Activated naive CD8-positive, alpha-beta T cell treated with anti-CD3 and anti-CD28 coated beads, Interleukin-2, amount 10 ng/mL, durations not matched to agents 7 days and 5 days (primary cell): ENCODE results near the gene RECK. TPM values are rescaled to one million over a fixed set of nuclear protein-coding genes. Genes with fewer than 3 reads are reported as not detected.
A peak's percentile ranks its signal among the peaks of the same experiment; 100 is the strongest.
"Not testable (repeated sequence)": the region's sequence is repeated elsewhere in the genome, so short reads cannot be mapped to it uniquely, and the experiment has no call there.

ENCODE experiments used
- ATAC-seq: fragments of 150-1000 bp; cut with Tn5 transposase; one replicate; pipeline ENCODE4 v1.10.0; 2021; ENCODE audit warnings: low read depth, moderate library complexity
- POLR2A ChIA-PET: fragments of 350-600 bp; sonication (Branson Sonifier 250); formaldehyde crosslinking; loops from one replicate; lab custom pipeline; 2021; ENCODE audit warnings: antibody characterized with exemption; lab: Charles Lee
- DNase-seq: peaks from one replicate; pipeline ENCODE4 v3.0.0; 2021
- H3K27ac Mint-ChIP-seq: one replicate; pipeline ENCODE4 v1.8.0; 2022; ENCODE audit warnings: mild to moderate bottlenecking, mixed read lengths
- H3K27me3 Mint-ChIP-seq: one replicate; pipeline ENCODE4 v1.8.0; 2022; ENCODE audit warnings: mild to moderate bottlenecking, moderate library complexity, mixed read lengths
- H3K36me3 Mint-ChIP-seq: one replicate; pipeline ENCODE4 v1.8.0; 2021; ENCODE audit warnings: mild to moderate bottlenecking, mixed read lengths
- H3K4me1 Mint-ChIP-seq: one replicate; pipeline ENCODE4 v1.8.0; 2021; ENCODE audit warnings: mixed read lengths
- H3K4me3 Mint-ChIP-seq: one replicate; pipeline ENCODE4 v1.8.0; 2022; ENCODE audit warnings: mild to moderate bottlenecking, moderate library complexity, mixed read lengths
- H3K9me3 Mint-ChIP-seq: one replicate; pipeline ENCODE4 v1.8.0; 2021; ENCODE audit warnings: mixed read lengths
- total RNA-seq, 2 experiments: library from RNA; stranded (reverse); gene quantifications; one replicate each; pipeline ENCODE4 v1.2.3, GENCODE V29; 2021

RECK gene
- total RNA-seq, 2 experiments from 2014 or later = 8.8 to 9.3 TPM

- peaks cover 2% of the 10 kb centered on the region for H3K4me1 Mint-ChIP-seq
- peaks cover 2% of the 10 kb centered on the region for H3K36me3 Mint-ChIP-seq
- POLR2A ChIA-PET = no interaction called here
- H3K9me3 Mint-ChIP-seq = no peaks in the 10 kb centered on the region
- H3K27me3 Mint-ChIP-seq = no peaks in the 10 kb centered on the region
- no peak for ATAC-seq
- DNase-seq = no peak
- H3K4me3 Mint-ChIP-seq = no peak overlapping the region
- H3K27ac Mint-ChIP-seq = no peak overlapping the region
Observed at GRCh38 chr9:36118706-36119105, 82.0 kb downstream of the RECK start.

- Mint-ChIP-seq H3K27me3 (no peaks in the 10 kb centered on the region), H3K36me3 (peaks cover 2% of the 10 kb centered on the region), H3K27ac (no peak overlapping the region), H3K4me1 (peaks cover 2% of the 10 kb centered on the region), H3K4me3 (no peak overlapping the region), H3K9me3 (no peaks in the 10 kb centered on the region)
- DNase-seq (no peak), ATAC-seq (no peak)
- POLR2A ChIA-PET = no interaction called here
Observed at GRCh38 chr9:36119476-36119875, 82.8 kb downstream of the RECK start.

GRCh38 chr9:36120705-36121104 is 84.0 kb downstream of the RECK start:
- Mint-ChIP-seq H3K36me3 (peaks cover 2% of the 10 kb centered on the region), H3K9me3 (no peaks in the 10 kb centered on the region)
- POLR2A ChIA-PET = no interaction called here

DNA sequence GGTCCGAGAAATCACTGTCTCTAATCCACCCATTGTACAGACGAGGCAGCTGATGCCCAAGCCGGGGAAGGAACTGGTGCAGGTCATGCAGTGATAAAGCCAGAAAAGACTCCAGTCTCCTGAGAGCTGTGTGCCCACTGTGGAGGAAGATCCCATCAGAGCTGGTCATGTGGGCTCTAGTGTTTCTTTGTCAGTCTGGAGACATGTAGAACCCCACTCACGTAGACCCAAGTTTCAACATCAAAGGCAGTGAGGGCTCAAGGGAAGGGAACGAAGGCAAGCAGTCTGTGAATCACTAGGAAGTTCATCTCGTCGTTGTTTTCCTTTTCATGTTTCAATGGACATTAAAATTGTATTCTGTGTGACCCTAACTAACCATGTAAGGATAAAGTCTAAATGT is 85.3 kb downstream of the RECK start:
- DNase-seq (no peak), ATAC-seq (no peak)
- no peak overlapping the region for H3K27ac Mint-ChIP-seq
- H3K4me3 Mint-ChIP-seq = no peak overlapping the region
- H3K4me1 Mint-ChIP-seq = peaks cover 4% of the 10 kb centered on the region
- H3K9me3 Mint-ChIP-seq = no peaks in the 10 kb centered on the region
- peaks cover 2% of the 10 kb centered on the region for H3K36me3 Mint-ChIP-seq
- H3K27me3 Mint-ChIP-seq = no peaks in the 10 kb centered on the region
- POLR2A ChIA-PET = no interaction called here

More at GRCh38 chr9:36120705-36121104, 84.0 kb downstream of the RECK start:
- Mint-ChIP-seq H3K4me1 (peaks cover 2% of the 10 kb centered on the region), H3K27me3 (no peaks in the 10 kb centered on the region), H3K4me3 (no peak overlapping the region), H3K27ac (no peak overlapping the region)
- DNase-seq (no peak), ATAC-seq (no peak)

DNA sequence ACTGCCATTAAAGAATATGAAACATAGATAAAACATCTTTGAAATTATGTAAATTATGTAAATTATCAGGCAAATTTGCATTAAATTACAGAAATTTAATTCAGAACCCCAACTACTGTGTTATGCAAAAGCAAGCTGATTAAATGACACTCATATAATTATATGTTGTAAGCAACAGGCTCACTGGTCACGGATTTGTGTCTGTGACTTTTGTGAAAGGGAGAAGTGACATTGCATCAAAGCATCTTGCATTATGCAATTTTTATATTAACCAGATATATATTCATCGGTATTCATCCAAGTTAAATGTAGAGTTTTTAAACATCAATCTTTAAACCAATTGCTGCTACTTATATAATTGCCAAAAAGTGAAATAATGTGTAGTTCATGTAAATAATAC is 86.8 kb downstream of the RECK start:
- Mint-ChIP-seq H3K9me3 (no peaks in the 10 kb centered on the region), H3K27ac (no peak overlapping the region), H3K27me3 (no peaks in the 10 kb centered on the region), H3K4me3 (no peak overlapping the region), H3K4me1 (peaks cover 19% of the 10 kb centered on the region), H3K36me3 (peaks cover 2% of the 10 kb centered on the region)
- DNase-seq = no peak
- POLR2A ChIA-PET = no interaction called here
- ATAC-seq = no peak

DNA sequence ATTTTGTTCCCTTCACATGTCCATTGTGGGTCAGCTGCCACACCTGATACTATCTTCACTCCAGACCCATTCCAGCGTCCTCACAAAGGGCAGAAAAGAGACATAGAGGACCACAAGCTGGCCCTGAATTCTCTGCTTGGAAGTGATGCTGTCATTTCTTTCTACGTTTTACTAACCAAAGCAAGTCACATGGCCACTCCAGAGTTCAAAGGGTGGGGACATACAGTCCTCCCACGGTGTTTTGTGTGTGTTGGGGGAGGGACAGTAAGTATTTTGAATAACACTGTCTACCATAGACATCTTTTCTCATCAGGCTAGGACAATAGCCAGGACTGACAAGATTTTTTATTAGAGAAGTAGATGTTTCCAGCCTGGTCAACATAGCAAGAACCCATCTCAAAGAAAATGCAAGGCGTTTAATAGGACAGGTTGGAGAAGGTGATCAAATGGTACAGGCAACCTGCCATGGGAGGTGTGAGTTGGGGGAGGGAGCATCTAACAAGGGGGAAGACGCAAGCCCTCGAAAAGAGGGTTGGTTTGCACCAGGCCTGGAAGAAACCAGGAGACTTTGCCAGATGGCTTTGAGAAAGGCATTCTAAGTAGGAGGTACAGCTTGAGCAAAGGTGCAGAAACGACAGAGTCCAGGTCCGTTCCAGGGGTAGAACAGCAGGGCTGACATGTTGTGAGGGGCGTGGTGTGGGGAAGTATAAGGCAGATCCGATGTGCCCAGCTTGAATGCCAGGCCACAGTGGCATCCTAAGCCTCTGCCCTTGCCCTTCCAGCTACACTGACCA is 88.5 kb downstream of the RECK start:
- Mint-ChIP-seq H3K4me3 (no peak overlapping the region), H3K9me3 (no peaks in the 10 kb centered on the region), H3K27ac (no peak overlapping the region), H3K27me3 (no peaks in the 10 kb centered on the region), H3K36me3 (peaks cover 2% of the 10 kb centered on the region), H3K4me1 (peaks cover 19% of the 10 kb centered on the region)
- DNase-seq (no peak), ATAC-seq (peak; percentile 28)
- POLR2A ChIA-PET = interaction anchor here (1.2 kb wide), 2 partner anchors 9 to 11 kb away, joined by 3 read pairs; partner anchors contain the start of gene GLIPR2

DNA sequence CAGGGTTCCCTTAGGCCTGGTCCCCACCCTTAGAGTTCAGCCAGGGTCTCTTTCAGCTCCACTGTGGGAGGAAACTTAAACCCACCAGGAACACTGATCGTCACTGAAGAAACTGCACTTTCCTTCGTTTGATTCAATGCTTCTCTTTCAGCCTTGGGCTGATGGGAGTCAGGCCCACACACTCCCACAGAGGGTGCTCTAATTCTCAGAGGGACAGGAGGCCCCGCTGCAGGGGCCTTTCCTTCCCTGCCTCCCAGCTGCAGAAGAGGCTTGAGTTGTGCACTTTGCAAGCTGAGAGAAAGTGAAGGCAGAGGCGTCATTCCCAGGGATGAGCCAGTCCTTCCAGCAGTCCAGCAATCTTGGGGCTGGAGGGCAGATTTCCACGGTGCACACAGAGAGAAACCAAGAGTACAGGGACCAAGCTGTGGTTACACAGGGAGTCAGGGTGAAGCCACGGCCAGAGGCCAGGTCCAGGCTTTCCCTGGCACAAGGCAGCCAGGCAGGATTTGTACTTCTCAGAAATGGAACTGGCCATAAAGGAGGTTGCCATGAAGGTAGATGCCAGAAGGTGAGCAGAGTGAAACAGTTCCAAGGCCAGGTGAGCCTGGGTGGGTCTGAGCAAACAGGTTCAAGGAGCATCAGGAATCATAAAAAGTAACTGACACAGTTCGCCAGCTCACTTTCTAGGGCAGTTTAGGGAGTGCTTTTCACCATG is 89.5 kb downstream of the RECK start:
- Mint-ChIP-seq H3K36me3 (peaks cover 2% of the 10 kb centered on the region), H3K27me3 (peaks cover under 1% of the 10 kb centered on the region), H3K9me3 (no peaks in the 10 kb centered on the region), H3K4me3 (no peak overlapping the region), H3K4me1 (peaks cover 19% of the 10 kb centered on the region), H3K27ac (no peak overlapping the region)
- no peak for DNase-seq
- ATAC-seq = no peak
- POLR2A ChIA-PET = interaction anchor here (0.6 to 1.2 kb wide), 2 partner anchors 10 to 27 kb away, joined by 3 read pairs; no protein-coding TSS in a partner anchor

DNA sequence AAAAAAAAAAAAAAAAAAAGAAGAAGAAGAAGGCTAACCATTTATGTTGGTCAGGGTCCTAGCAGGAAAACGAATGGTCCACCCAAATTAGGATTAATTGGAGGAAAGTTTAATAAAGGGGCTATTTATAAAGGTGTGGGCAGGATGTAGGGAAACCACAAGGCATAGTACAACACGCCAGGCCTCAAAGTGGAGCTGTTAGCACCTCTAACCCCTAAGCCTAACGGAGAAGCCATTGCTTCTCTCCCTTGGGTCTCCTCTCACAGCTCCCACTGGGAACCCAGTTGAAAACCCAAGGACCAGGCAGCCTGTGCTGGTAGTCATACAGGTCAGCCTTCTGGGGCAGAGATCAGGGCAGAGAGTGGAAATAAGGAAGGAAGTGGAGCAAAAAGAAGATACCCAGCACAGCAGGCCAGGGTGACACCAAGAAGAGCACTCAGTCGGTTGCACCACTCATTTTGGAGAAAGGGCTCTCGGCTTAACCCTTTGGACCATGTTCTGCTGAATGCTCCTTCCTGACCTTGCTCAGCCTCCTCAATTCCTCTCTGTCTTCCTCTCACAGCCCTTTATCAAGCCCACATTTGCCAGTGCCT is 91.0 kb downstream of the RECK start:
- Mint-ChIP-seq H3K4me1 (peaks cover 19% of the 10 kb centered on the region), H3K4me3 (peak overlapping the region; percentile 65), H3K27me3 (peaks cover 7% of the 10 kb centered on the region), H3K36me3 (no peaks in the 10 kb centered on the region), H3K27ac (peak overlapping the region; percentile 60), H3K9me3 (no peaks in the 10 kb centered on the region)
- POLR2A ChIA-PET = interaction anchor here (0.7 to 1.0 kb wide), 4 partner anchors 9 to 479 kb away, joined by 3 to 6 read pairs (median 4); no protein-coding TSS in a partner anchor
- DNase-seq = no peak
- peak; percentile 53 for ATAC-seq

GRCh38 chr9:36128349-36128748 is 91.6 kb downstream of the RECK start:
- no peak overlapping the region for H3K27ac Mint-ChIP-seq
- ATAC-seq = no peak
- no peak for DNase-seq
- no peaks in the 10 kb centered on the region for H3K9me3 Mint-ChIP-seq
- POLR2A ChIA-PET = interaction anchor here (0.8 kb wide), 1 partner anchor 12 kb away, joined by 3 read pairs; no protein-coding TSS in a partner anchor
- H3K27me3 Mint-ChIP-seq = peaks cover 8% of the 10 kb centered on the region
- no peaks in the 10 kb centered on the region for H3K36me3 Mint-ChIP-seq
- peak overlapping the region; percentile 65 for H3K4me3 Mint-ChIP-seq
- H3K4me1 Mint-ChIP-seq = peaks cover 19% of the 10 kb centered on the region

DNA sequence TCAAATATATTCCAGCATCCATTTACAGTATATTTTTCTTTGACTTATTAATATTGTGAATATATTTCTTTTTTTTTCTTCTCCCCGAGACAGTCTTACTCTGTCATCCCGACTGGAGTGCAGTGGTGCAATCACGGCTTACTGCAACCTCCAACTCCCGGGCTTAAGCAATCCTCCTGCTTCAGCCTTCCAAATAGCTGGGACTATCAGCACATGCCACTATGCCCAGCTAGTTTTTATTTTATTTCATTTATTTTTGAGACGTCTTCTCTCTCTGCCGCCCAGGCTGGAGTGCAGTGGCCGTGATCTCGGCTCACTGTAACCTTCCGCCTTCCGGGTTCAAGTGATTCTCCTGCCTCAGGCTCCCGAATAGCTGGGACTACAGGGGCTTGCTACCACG is 92.4 kb downstream of the RECK start:
- POLR2A ChIA-PET = no interaction called here
- no peak overlapping the region for H3K4me3 Mint-ChIP-seq
- no peaks in the 10 kb centered on the region for H3K36me3 Mint-ChIP-seq
- H3K27ac Mint-ChIP-seq = no peak overlapping the region
- H3K27me3 Mint-ChIP-seq = peaks cover 16% of the 10 kb centered on the region
- DNase-seq (no peak), ATAC-seq (no peak)
- peaks cover 19% of the 10 kb centered on the region for H3K4me1 Mint-ChIP-seq
- H3K9me3 Mint-ChIP-seq = no peaks in the 10 kb centered on the region

DNA sequence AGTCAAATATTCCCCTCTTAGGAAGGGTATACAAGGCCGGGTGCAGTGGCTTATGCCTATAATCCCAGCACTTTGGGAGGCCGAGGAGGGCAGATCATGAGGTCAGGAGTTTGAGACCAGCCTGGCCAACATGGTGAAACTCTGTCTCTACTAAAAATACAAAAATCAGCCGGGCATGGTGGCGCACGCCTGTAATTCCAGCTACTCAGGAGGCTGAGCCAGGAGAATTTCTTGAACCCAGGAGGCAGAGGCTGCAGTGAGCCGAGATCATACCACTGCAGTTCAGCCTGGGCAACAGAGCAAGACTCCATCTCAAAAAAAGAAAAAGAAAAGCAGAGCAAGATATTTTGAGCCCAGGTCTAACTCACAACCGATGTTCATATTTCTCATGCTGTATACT is 95.0 kb downstream of the RECK start:
- POLR2A ChIA-PET, DNase-seq, H3K27ac Mint-ChIP-seq, H3K36me3 Mint-ChIP-seq, H3K4me3 Mint-ChIP-seq, H3K9me3 Mint-ChIP-seq, ATAC-seq: not testable (repeated sequence)
- peaks cover 26% of the 10 kb centered on the region for H3K4me1 Mint-ChIP-seq
- H3K27me3 Mint-ChIP-seq = peaks cover 32% of the 10 kb centered on the region

GRCh38 chr9:36132086-36132485 is 95.4 kb downstream of the RECK start:
- POLR2A ChIA-PET = interaction anchor here (0.6 kb wide), 1 partner anchor 16 kb away, joined by 3 read pairs; no protein-coding TSS in a partner anchor
- Mint-ChIP-seq H3K36me3 (no peaks in the 10 kb centered on the region), H3K9me3 (no peaks in the 10 kb centered on the region), H3K27ac (no peak overlapping the region), H3K4me1 (peaks cover 22% of the 10 kb centered on the region), H3K4me3 (no peak overlapping the region), H3K27me3 (peaks cover 32% of the 10 kb centered on the region)
- DNase-seq (no peak), ATAC-seq (no peak)

DNA sequence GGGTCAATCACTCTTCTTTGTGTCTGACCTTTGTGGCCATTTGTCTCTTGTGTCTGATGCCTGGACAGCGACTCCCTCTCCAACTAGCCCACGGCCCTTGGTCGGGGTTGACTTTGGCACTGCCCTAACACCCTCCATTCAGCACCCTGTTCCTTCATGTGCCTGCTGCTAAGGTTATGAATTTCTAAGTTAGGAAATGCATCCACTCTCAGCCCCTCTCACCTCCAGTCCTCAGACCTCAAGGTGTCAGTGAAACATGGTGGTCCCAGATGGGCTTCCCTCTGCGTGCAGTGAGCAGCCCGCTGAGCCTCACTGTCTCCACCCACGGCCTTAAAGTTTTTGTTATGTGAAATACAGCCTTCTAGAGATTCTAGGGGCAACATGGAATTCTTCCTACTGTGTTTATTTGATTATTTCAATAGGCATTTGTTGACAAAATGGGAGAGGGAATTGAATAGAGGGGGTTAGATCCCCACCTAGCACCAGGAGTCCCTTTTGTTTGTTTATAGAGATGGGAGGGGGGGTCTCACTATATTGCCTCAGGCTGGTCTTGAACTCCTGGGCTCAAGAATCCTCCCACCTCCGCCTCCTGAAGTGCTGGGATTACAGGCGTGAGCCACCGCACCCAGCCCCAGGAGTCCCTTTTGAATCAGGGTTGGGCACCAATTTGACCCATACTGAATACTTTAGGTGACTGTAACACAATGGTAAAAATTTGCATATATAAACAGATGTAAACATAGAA is 98.2 kb downstream of the RECK start:
- peak overlapping the region; percentile 84 for H3K4me3 Mint-ChIP-seq
- no peak overlapping the region for H3K27ac Mint-ChIP-seq
- no peaks in the 10 kb centered on the region for H3K9me3 Mint-ChIP-seq
- peaks cover 35% of the 10 kb centered on the region for H3K4me1 Mint-ChIP-seq
- peaks cover 32% of the 10 kb centered on the region for H3K27me3 Mint-ChIP-seq
- ATAC-seq = no peak
- DNase-seq = no peak
- POLR2A ChIA-PET = no interaction called here
- H3K36me3 Mint-ChIP-seq = peaks cover 7% of the 10 kb centered on the region
